HG03139 (cell line): ENCODE results near the gene NDUFV1.
"Not testable (repeated sequence)": the region's sequence is repeated elsewhere in the genome, so short reads cannot be mapped to it uniquely, and the experiment has no call there.

Source experiments
- ATAC-seq: cut with Tn5 transposase; IDR thresholded peaks from one replicate; pipeline ENCODE4 v1.9.1; 2021; ENCODE audit not compliant: unreplicated experiment

NDUFV1 gene

GRCh38 chr11:67585911-67586310 lies 20.8 kb upstream of the NDUFV1 start:
- no peak for ATAC-seq

- ATAC-seq = no peak
Observed at GRCh38 chr11:67586568-67587250, 20.0 kb upstream of the NDUFV1 start.

GRCh38 chr11:67588136-67588503 lies 18.6 kb upstream of the NDUFV1 start:
- ATAC-seq = peak; percentile 16

- ATAC-seq = not testable (repeated sequence)
Observed at GRCh38 chr11:67588899-67589415, 17.8 kb upstream of the NDUFV1 start.

GRCh38 chr11:67592880-67593564 lies 13.7 kb upstream of the NDUFV1 start:
- ATAC-seq = no peak

GRCh38 chr11:67593565-67593905 lies 13.2 kb upstream of the NDUFV1 start:
- ATAC-seq = no peak

GRCh38 chr11:67594480-67594879 lies 12.3 kb upstream of the NDUFV1 start:
- ATAC-seq = no peak

GRCh38 chr11:67596753-67597300 lies 9.9 kb upstream of the NDUFV1 start:
- ATAC-seq = no peak

GRCh38 chr11:67597458-67597857 lies 9.3 kb upstream of the NDUFV1 start:
- not testable (repeated sequence) for ATAC-seq

GRCh38 chr11:67597963-67598362 lies 8.8 kb upstream of the NDUFV1 start:
- ATAC-seq = not testable (repeated sequence)

GRCh38 chr11:67599149-67599548 lies 7.6 kb upstream of the NDUFV1 start:
- ATAC-seq = no peak

GRCh38 chr11:67600324-67601029 lies 6.3 kb upstream of the NDUFV1 start:
- peak; percentile 56 for ATAC-seq

- ATAC-seq = no peak
Observed at GRCh38 chr11:67601098-67601497, 5.6 kb upstream of the NDUFV1 start.

- ATAC-seq = not testable (repeated sequence)
Observed at GRCh38 chr11:67604119-67604518, 2.6 kb upstream of the NDUFV1 start.

- ATAC-seq = no peak
Observed at GRCh38 chr11:67604815-67605214, 1.9 kb upstream of the NDUFV1 start.

GRCh38 chr11:67605231-67606011 lies 1.3 kb upstream of the NDUFV1 start:
- no peak for ATAC-seq

- no peak for ATAC-seq
Observed at GRCh38 chr11:67606093-67606491, 644 bp upstream of the NDUFV1 start.

GRCh38 chr11:67607507-67607906 lies 771 bp downstream of the NDUFV1 start:
- ATAC-seq = no peak

- ATAC-seq = no peak
Observed at GRCh38 chr11:67608486-67608885, 1.8 kb downstream of the NDUFV1 start.

- ATAC-seq = no peak
Observed at GRCh38 chr11:67609316-67609715, 2.6 kb downstream of the NDUFV1 start.

GRCh38 chr11:67610302-67610868 lies 3.6 kb downstream of the NDUFV1 start:
- ATAC-seq = no peak
